Lower lobe of right lung (tissue), 2 donors: ENCODE results near the gene HEXIM1. TPM values are rescaled to one million over a fixed set of nuclear protein-coding genes. Genes with fewer than 3 reads are reported as not detected.

ENCODE experiments used
- ATAC-seq, 2 donors: fragments of 200-7000 bp; cut with Tn5 transposase; one replicate each; pipeline ENCODE4 v1.9.1; 2020 to 2022; ENCODE audit warnings: mild to moderate bottlenecking in 2 of 2, moderate library complexity in 2 of 2
- DNase-seq: peaks from one replicate; pipeline ENCODE4 v3.0.0-alpha.2; 2020
- H3K27ac ChIP-seq: fragments of 200-600 bp; one replicate; pipeline ENCODE4 v1.8.0; 2022
- H3K27me3 ChIP-seq: fragments of 200-600 bp; one replicate; pipeline ENCODE4 v1.8.0; 2022; ENCODE audit warnings: low read depth
- H3K36me3 ChIP-seq: fragments of 200-600 bp; one replicate; pipeline ENCODE4 v1.8.0; 2022; ENCODE audit warnings: mild to moderate bottlenecking
- H3K4me1 ChIP-seq: fragments of 200-600 bp; one replicate; pipeline ENCODE4 v1.8.0; 2022
- H3K4me3 ChIP-seq: fragments of 200-600 bp; one replicate; pipeline ENCODE4 v1.8.0; 2022; ENCODE audit warnings: mild to moderate bottlenecking
- H3K9me3 ChIP-seq: fragments of 200-600 bp; one replicate; pipeline ENCODE4 v1.8.0; 2022
- CTCF ChIP-seq: fragments of 200-600 bp; IDR thresholded peaks from one replicate; pipeline ENCODE4 v1.8.0; 2022; ENCODE audit warnings: antibody characterized with exemption, mild to moderate bottlenecking
- intact Hi-C: fragments of 100-400 bp; cut with DNase I; formaldehyde crosslinking; loops from one replicate; pipeline ENCODE4 v1.11.0; 2022
- total RNA-seq: library from RNA; stranded (reverse); fragmentation: NEBNext Ultra II Directional; extraction: Animal tissue kit (Norgen Biotek cat#: 25700); gene quantifications from one replicate; pipeline ENCODE4 v1.2.1, GENCODE V29; 2021
- donor health status: DM: no; HTN: yes; CAD: no; lungs with severe emphysema.

HEXIM1 gene
- total RNA-seq, 1 donor from 2014 or later = 33.9 TPM

DNA sequence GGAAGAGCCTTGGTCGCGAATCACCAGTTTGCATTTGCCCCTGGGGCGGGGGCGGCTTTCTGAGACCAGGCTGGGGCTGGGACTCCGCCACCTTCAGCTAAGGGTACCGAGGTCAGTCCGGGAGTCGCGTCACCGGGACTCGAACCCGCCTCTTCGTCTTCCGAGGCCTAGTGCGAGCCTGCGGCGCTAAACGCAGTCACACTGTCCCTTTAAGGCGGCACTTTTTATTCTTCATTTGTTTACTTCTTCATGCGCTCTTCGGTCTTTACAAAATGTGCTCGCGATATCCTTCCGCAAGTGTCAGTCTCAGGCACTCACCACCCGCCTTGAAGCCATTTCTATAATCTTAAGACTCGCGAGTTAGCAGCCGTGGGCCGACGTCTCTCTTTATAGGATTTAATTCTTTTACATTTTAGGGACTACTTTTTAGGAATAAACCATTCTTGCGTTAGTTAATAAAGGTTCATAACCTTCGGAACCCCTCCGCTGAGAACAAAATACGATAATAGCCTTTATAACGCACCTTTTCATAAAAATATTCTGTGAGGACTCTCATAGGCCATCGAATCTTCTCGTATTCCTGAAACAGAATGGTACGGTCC, 593 bp upstream of the HEXIM1 start:
- Histone ChIP-seq H3K27me3 (no peaks in the 10 kb centered on the region), H3K4me1 (peaks cover 52% of the 10 kb centered on the region), H3K9me3 (no peaks in the 10 kb centered on the region), H3K27ac (peak overlapping the region; percentile 98), H3K4me3 (peak overlapping the region; percentile 71), H3K36me3 (no peaks in the 10 kb centered on the region)
- ATAC-seq = peak; percentile 59 to 63
- no peak for TF ChIP-seq CTCF
- DNase-seq = peak; percentile 89
- intact Hi-C loops = no loop called here

GRCh38 chr17:45149037-45149668, 878 bp downstream of the HEXIM1 start:
- H3K27ac ChIP-seq = peak overlapping the region; percentile 98
- peak overlapping the region; percentile 71 for H3K4me3 ChIP-seq
- no peaks in the 10 kb centered on the region for H3K27me3 ChIP-seq
- peak; percentile 69 to 74 for ATAC-seq
- intact Hi-C loops = no loop called here
- DNase-seq = peak; percentile 87
- H3K4me1 ChIP-seq = peaks cover 46% of the 10 kb centered on the region
- H3K36me3 ChIP-seq = no peaks in the 10 kb centered on the region
- no peaks in the 10 kb centered on the region for H3K9me3 ChIP-seq
- TF ChIP-seq CTCF = peak; percentile 85

DNA sequence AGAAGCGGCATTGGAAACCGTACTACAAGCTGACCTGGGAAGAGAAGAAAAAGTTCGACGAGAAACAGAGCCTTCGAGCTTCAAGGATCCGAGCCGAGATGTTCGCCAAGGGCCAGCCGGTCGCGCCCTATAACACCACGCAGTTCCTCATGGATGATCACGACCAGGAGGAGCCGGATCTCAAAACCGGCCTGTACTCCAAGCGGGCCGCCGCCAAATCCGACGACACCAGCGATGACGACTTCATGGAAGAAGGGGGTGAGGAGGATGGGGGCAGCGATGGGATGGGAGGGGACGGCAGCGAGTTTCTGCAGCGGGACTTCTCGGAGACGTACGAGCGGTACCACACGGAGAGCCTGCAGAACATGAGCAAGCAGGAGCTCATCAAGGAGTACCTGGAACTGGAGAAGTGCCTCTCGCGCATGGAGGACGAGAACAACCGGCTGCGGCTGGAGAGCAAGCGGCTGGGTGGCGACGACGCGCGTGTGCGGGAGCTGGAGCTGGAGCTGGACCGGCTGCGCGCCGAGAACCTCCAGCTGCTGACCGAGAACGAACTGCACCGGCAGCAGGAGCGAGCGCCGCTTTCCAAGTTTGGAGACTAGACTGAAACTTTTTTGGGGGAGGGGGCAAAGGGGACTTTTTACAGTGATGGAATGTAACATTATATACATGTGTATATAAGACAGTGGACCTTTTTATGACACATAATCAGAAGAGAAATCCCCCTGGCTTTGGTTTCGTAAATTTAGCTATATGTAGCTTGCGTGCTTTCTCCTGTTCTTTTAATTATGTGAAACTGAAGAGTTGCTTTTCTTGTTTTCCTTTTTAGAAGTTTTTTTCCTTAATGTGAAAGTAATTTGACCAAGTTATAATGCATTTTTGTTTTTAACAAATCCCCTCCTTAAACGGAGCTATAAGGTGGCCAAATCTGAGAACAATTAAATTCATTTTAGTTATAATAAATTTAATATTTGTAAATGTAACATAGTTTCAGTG, 1.7 kb downstream of the HEXIM1 start:
- Histone ChIP-seq H3K4me1 (peaks cover 42% of the 10 kb centered on the region), H3K27ac (peak overlapping the region; percentile 98), H3K4me3 (peak overlapping the region; percentile 71), H3K27me3 (no peaks in the 10 kb centered on the region), H3K36me3 (no peaks in the 10 kb centered on the region), H3K9me3 (no peaks in the 10 kb centered on the region)
- peak; percentile 77 for DNase-seq
- no peak for TF ChIP-seq CTCF
- ATAC-seq = peak in 1 of 2 donors; percentile 12
- intact Hi-C loops = no loop called here

GRCh38 chr17:45150911-45151809, 2.9 kb downstream of the HEXIM1 start:
- no peak for DNase-seq
- no peaks in the 10 kb centered on the region for H3K9me3 ChIP-seq
- ATAC-seq = no peak

More at GRCh38 chr17:45150911-45151809, 2.9 kb downstream of the HEXIM1 start:
- Histone ChIP-seq H3K27me3 (no peaks in the 10 kb centered on the region), H3K4me1 (peaks cover 52% of the 10 kb centered on the region), H3K27ac (peak overlapping the region; percentile 14), H3K36me3 (no peaks in the 10 kb centered on the region), H3K4me3 (peak overlapping the region; percentile 71)
- intact Hi-C loops = no loop called here
- no peak for TF ChIP-seq CTCF
